ACC112 (cell line): ENCODE data around the gene SYNJ2.
A peak's percentile ranks its signal among the peaks of the same experiment; 100 is the strongest.

Experiments
- H2AFZ ChIP-seq: fragments of 200-600 bp; sonication (generic); one replicate; pipeline ENCODE4 v1.6.0; 2017; ENCODE audit warnings: antibody characterized with exemption, low read length; ENCODE audit not compliant: unreplicated experiment
- H3K27ac ChIP-seq: fragments of 200-600 bp; sonication (generic); 2 replicates; pipeline ENCODE4 v1.5.1; 2014; ENCODE audit warnings: low read depth, mild to moderate bottlenecking, antibody characterized with exemption, low read length, moderate library complexity
- H3K27me3 ChIP-seq: fragments of 200-600 bp; sonication (generic); 2 replicates; pipeline ENCODE4 v1.6.1; 2014; ENCODE audit warnings: mild to moderate bottlenecking, antibody characterized with exemption, low read length, moderate library complexity, mixed read lengths; ENCODE audit not compliant: insufficient read depth
- H3K36me3 ChIP-seq: fragments of 200-600 bp; sonication (generic); 2 replicates; pipeline ENCODE4 v1.6.1; 2016; ENCODE audit warnings: mild to moderate bottlenecking, antibody characterized with exemption, low read length, moderate library complexity, mixed read lengths; ENCODE audit not compliant: insufficient read depth
- H3K4me1 ChIP-seq: fragments of 200-600 bp; sonication (generic); one replicate; pipeline ENCODE4 v1.6.1; 2016; ENCODE audit warnings: low read length, mixed read lengths; ENCODE audit not compliant: insufficient read depth, unreplicated experiment, control insufficient read depth
- H3K4me3 ChIP-seq: fragments of 200-600 bp; sonication (generic); 2 replicates; pipeline ENCODE4 v1.5.1; 2014; ENCODE audit warnings: mild to moderate bottlenecking, low read depth, low read length
- H3K79me2 ChIP-seq: fragments of 200-600 bp; sonication (generic); one replicate; pipeline ENCODE4 v1.6.0; 2016; ENCODE audit warnings: low read length; ENCODE audit not compliant: control insufficient read depth, unreplicated experiment, insufficient read depth

The SYNJ2 gene

DNA sequence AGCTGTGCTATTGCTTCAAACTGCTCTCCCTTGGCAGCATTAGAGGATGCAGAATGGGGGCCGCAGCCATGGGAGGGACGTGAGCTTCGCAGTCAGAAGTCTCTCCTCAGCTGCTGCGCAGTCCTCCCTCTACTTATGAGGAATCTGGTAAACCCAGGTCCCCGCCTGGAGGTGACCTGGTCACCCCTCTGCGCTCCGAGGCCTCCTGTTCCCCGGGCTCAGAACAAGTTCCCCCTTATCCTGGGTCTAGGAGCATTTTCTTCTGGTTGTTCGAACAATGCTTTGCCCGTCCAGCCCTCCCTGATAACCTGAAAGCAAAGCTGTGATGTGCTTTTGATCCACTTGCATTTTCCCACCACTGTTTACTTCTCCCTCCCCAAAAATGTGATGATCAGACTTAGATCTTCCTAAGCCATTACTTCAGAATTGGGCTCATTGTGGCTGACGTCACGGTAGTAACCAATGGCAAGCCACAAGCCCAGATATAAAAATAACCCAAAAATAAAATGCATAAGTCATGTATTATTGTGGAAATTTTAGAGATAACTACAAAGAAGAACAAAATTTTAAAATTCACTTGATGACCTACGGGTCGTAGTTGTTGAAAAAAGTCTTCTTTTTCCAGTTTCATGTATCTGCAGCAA is 105.7 kb downstream of the SYNJ2 start:
- Histone ChIP-seq H3K4me1 (peaks cover 8% of the 10 kb centered on the region), H2AFZ (no peak overlapping the region), H3K36me3 (peaks cover 29% of the 10 kb centered on the region; the same call in 1 of the 2 replicates), H3K79me2 (no peaks in the 10 kb centered on the region), H3K27me3 (no peaks in the 10 kb centered on the region), H3K4me3 (no peak overlapping the region), H3K27ac (no peak overlapping the region)

DNA sequence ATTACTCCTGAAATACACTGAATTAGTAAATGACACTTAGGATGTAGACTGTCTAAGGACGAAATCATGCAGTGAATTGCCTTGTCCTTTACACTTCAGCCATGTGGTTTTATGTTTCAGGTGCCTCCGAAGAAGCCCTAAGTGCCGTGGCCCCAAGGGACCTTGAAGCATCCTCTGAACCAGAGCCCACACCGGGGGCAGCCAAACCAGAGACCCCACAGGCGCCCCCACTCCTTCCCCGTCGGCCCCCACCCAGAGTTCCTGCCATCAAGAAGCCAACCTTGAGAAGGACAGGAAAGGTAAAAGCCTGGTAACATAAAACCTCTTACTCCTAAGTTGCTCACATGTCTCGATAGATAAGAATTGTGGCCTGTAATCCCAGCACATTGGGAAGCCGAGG is 111.1 kb downstream of the SYNJ2 start:
- Histone ChIP-seq H3K79me2 (no peaks in the 10 kb centered on the region), H3K4me3 (no peak overlapping the region), H3K36me3 (peaks cover 30% of the 10 kb centered on the region; the same call in 1 of the 2 replicates), H2AFZ (no peak overlapping the region), H3K27me3 (no peaks in the 10 kb centered on the region), H3K4me1 (no peaks in the 10 kb centered on the region), H3K27ac (no peak overlapping the region)

DNA sequence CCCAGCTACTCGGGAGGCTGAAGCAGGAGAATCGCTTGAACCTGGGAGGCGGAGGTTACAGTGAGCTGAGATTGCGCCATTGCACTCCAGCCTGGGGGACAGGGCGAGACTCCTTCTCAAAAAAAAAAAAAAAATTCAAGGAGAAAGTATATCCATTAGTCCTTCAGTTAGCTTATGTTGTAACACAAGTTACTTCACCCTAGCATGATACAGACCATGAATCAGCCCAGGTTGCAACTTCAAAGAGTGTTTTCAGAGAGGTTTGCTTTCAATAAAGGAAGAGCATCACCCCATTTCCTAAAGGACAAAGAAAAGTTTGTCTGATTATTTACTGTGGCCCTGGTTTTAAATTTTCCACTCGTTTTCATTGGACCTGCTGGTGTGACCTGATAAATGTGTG is 113.4 kb downstream of the SYNJ2 start:
- no peaks in the 10 kb centered on the region for H3K4me1 ChIP-seq
- peaks cover 35% of the 10 kb centered on the region; the same call in 1 of the 2 replicates for H3K36me3 ChIP-seq
- H3K27me3 ChIP-seq = no peaks in the 10 kb centered on the region
- no peak overlapping the region for H2AFZ ChIP-seq
- H3K27ac ChIP-seq = no peak overlapping the region
- no peaks in the 10 kb centered on the region for H3K79me2 ChIP-seq
- no peak overlapping the region for H3K4me3 ChIP-seq

DNA sequence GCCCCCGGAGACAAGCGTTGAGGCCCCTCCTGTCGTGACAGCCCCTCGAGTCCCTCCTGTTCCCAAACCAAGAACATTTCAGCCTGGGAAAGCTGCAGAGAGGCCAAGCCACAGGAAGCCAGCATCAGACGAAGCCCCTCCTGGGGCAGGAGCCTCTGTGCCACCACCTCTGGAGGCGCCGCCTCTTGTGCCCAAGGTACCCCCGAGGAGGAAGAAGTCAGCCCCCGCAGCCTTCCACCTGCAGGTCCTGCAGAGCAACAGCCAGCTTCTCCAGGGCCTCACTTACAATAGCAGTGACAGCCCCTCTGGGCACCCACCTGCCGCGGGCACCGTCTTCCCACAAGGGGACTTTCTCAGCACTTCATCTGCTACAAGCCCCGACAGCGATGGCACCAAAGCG is 114.0 kb downstream of the SYNJ2 start:
- Histone ChIP-seq H3K4me3 (no peak overlapping the region), H3K27me3 (no peaks in the 10 kb centered on the region), H2AFZ (no peak overlapping the region), H3K36me3 (peaks cover 35% of the 10 kb centered on the region; the same call in 1 of the 2 replicates), H3K79me2 (no peaks in the 10 kb centered on the region), H3K27ac (no peak overlapping the region), H3K4me1 (no peaks in the 10 kb centered on the region)

DNA sequence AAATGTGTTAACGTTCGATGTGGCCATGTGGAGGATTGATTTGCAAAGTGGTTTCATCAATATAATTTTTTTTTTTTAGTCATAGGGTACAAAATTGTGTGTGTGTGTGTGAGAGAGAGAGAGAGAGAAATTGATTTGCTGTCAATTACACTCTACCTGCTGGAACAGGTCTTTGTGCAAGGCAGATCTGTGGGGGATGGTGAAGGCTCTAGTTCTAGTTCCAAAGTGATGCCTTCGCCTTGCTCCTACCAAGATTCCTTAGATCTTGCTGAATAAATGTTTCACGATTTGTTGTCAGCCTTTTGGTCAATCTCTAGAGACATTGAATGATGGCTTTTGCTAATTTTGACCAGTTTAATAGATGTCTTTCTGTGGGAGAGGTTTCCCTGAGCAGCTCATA is 121.6 kb downstream of the SYNJ2 start:
- Histone ChIP-seq H3K27me3 (no peaks in the 10 kb centered on the region), H3K27ac (no peak overlapping the region), H2AFZ (no peak overlapping the region), H3K4me3 (no peak overlapping the region), H3K79me2 (no peaks in the 10 kb centered on the region), H3K36me3 (0 out of 2 replicates have a peak, but pooled peaks cover 4% of the 10 kb centered on the region), H3K4me1 (no peaks in the 10 kb centered on the region)

DNA sequence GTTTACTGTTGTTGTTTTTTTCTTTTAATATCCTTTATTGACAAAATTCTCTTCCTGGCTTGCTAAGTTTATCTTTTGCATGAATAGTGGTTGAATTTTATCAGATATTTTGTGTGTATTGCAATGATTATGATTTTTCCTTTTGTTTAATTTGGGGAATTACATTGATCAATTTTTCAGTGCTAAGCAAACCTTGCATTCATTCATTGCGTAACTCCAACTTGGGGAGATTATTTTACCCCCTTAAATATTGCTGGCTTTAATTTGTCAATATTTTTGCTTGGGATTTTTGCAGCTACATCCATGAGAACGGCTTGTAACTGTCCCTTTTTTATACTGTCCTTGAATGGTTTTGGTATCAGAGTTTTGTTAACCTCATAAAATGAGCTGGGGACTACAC is 123.0 kb downstream of the SYNJ2 start:
- no peaks in the 10 kb centered on the region for H3K79me2 ChIP-seq
- peaks cover 4% of the 10 kb centered on the region; the same call in 1 of the 2 replicates for H3K36me3 ChIP-seq
- no peak overlapping the region for H2AFZ ChIP-seq
- no peak overlapping the region for H3K27ac ChIP-seq
- no peaks in the 10 kb centered on the region for H3K27me3 ChIP-seq
- no peaks in the 10 kb centered on the region for H3K4me1 ChIP-seq
- H3K4me3 ChIP-seq = no peak overlapping the region

DNA sequence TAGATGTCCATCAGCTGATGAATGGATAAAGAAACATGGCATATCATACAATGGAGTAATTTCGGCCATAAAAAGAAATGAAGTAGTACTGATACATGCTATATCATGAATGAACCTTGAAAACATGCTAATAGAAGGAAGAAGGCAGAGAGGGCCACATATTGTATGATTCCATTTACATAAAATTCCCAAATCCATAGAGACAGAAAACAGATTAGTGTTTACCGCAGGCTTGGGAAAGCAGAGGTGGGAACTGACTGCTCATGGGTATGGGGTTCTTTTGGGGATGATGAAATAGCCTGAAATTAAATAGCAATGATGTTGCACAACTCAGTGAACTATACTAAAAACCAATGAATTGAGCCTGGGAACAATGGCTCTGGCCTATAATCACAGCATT is 128.1 kb downstream of the SYNJ2 start:
- 0 out of 2 replicates have a peak overlapping the region, but pooled peaks have one; percentile 30 for H3K27ac ChIP-seq
- H2AFZ ChIP-seq = no peak overlapping the region
- peaks cover 4% of the 10 kb centered on the region; the same call in 1 of the 2 replicates for H3K36me3 ChIP-seq
- H3K27me3 ChIP-seq = no peaks in the 10 kb centered on the region
- H3K4me1 ChIP-seq = no peaks in the 10 kb centered on the region
- no peaks in the 10 kb centered on the region for H3K79me2 ChIP-seq
- no peak overlapping the region for H3K4me3 ChIP-seq

DNA sequence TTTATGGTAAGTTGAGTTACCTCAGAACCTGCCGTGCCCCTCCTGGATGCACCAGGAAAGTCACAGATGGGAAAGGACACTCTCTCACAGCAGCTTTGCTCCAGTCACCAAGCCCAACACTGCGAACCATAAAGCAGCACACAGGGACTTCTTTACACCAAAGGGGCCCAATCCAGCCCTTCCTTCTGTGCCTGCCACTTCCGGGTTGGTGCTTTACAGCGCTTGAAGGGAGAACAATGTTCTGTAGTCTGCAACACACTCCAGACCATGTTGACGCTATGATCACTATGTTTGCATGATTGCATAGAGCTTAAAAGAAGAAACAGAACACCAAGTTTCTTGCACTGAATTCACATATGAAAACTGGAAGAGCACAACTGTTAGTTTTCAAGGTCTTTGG is 129.3 kb downstream of the SYNJ2 start:
- H3K79me2 ChIP-seq = no peaks in the 10 kb centered on the region
- H3K27ac ChIP-seq = no peak overlapping the region
- H3K36me3 ChIP-seq = peaks cover 4% of the 10 kb centered on the region; the same call in 1 of the 2 replicates
- no peaks in the 10 kb centered on the region for H3K27me3 ChIP-seq
- H3K4me3 ChIP-seq = no peak overlapping the region
- no peak overlapping the region for H2AFZ ChIP-seq
- H3K4me1 ChIP-seq = no peaks in the 10 kb centered on the region

DNA sequence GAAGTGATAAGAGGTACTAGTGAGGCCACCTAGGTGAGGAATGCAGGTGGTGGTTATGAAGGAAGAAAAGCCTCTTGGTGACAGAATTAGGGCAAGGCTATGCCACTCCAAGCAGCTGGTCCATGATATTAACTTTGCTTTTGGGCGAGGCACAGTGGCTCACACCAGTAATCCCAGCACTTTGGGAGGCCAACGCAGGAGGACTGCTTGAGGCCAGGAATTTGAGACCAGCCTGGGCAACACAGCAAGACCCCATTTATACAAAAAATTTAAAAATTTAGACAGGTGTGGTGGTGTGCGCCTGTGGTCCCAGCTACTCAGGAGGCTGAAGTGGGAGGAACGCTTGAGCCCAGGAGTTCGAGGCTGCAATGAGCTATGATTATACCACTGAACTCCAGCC is 130.3 kb downstream of the SYNJ2 start:
- Histone ChIP-seq H3K27ac (no peak overlapping the region), H2AFZ (no peak overlapping the region), H3K4me1 (no peaks in the 10 kb centered on the region), H3K27me3 (no peaks in the 10 kb centered on the region), H3K4me3 (no peak overlapping the region), H3K36me3 (peaks cover 4% of the 10 kb centered on the region; the same call in 1 of the 2 replicates), H3K79me2 (no peaks in the 10 kb centered on the region)

DNA sequence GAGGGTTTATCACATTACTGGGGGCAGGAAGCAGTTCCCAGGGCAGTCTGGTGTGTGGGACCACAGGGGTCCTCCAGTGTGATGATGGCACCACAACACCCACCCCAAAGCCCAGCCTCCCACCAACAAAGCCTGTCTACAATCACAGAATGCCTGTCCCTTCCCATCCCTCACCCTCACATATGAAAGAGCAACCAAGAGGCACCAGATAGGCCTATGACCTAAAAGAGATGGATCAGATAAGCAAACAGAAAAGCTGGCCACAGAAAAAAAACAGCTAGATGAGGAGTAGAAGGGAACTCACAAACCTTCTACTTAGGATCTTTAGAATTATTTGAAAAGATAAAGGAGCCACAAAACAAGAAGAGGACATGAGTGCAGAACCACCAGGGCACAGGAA is 132.1 kb downstream of the SYNJ2 start:
- peaks cover 4% of the 10 kb centered on the region; the same call in 1 of the 2 replicates for H3K36me3 ChIP-seq
- H3K79me2 ChIP-seq = no peaks in the 10 kb centered on the region
- H3K27me3 ChIP-seq = no peaks in the 10 kb centered on the region
- H3K4me1 ChIP-seq = no peaks in the 10 kb centered on the region
- no peak overlapping the region for H2AFZ ChIP-seq
- no peak overlapping the region for H3K27ac ChIP-seq
- no peak overlapping the region for H3K4me3 ChIP-seq

DNA sequence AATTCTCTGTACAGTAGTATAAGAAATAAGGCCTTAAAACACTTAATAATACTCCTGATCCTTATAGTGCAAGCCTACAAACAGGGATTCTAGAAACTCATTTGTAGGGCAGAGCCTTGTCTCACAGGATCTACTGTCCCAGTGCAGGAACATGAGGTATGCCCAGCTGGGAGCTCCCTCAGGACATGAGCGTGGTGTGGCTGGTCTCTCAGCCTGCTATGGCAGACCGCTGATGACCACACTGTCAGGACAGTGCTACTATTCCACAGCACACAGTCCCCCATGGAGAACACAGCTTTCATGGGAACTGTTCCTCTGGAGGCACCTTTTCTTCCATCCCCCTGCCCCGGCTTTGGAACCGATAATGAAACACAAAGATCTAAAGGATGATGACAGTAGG is 133.4 kb downstream of the SYNJ2 start:
- Histone ChIP-seq H3K79me2 (no peaks in the 10 kb centered on the region), H3K36me3 (no peaks in the 10 kb centered on the region), H3K27ac (no peak overlapping the region), H3K27me3 (no peaks in the 10 kb centered on the region), H3K4me1 (no peaks in the 10 kb centered on the region), H3K4me3 (no peak overlapping the region), H2AFZ (no peak overlapping the region)
